ENCODE measurements around the gene ACVR1.

GRCh38 chr2:157911246-157911645 is 35.1 kb upstream of the ACVR1 start:
- TF ChIP-seq, protein P1, sequence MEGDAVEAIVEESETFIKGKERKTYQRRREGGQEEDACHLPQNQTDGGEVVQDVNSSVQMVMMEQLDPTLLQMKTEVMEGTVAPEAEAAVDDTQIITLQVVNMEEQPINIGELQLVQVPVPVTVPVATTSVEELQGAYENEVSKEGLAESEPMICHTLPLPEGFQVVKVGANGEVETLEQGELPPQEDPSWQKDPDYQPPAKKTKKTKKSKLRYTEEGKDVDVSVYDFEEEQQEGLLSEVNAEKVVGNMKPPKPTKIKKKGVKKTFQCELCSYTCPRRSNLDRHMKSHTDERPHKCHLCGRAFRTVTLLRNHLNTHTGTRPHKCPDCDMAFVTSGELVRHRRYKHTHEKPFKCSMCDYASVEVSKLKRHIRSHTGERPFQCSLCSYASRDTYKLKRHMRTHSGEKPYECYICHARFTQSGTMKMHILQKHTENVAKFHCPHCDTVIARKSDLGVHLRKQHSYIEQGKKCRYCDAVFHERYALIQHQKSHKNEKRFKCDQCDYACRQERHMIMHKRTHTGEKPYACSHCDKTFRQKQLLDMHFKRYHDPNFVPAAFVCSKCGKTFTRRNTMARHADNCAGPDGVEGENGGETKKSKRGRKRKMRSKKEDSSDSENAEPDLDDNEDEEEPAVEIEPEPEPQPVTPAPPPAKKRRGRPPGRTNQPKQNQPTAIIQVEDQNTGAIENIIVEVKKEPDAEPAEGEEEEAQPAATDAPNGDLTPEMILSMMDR (IDR thresholded peaks at IDR 0.05) = no peak
- TF ChIP-seq POLR2A (IDR thresholded peaks at IDR 0.05) = no peak

All from testis (tissue), 2 donors.